Kasumi-1 (cell line): ENCODE results near the gene PIP4K2A.
"Not testable (repeated sequence)": the region's sequence is repeated elsewhere in the genome, so short reads cannot be mapped to it uniquely, and the experiment has no call there.

Source experiments
- DNase-seq, 2 experiments: peaks; one replicate each; lab custom pipeline; 2025; lab: John Stamatoyannopoulos, UW

PIP4K2A gene

GRCh38 chr10:22693860-22694259, 20.5 kb downstream of the PIP4K2A start:
- no peak for DNase-seq

GRCh38 chr10:22693371-22693784, 21.0 kb downstream of the PIP4K2A start:
- DNase-seq: no peak

- not testable (repeated sequence) for DNase-seq
Observed at GRCh38 chr10:22692119-22692518, 22.3 kb downstream of the PIP4K2A start.

- no peak for DNase-seq
Observed at GRCh38 chr10:22690614-22691431, 23.6 kb downstream of the PIP4K2A start.

- DNase-seq: no peak
Observed at GRCh38 chr10:22690158-22690557, 24.2 kb downstream of the PIP4K2A start.

GRCh38 chr10:22686347-22686746, 28.0 kb downstream of the PIP4K2A start:
- no peak for DNase-seq

GRCh38 chr10:22685926-22686325, 28.5 kb downstream of the PIP4K2A start:
- DNase-seq: no peak

- DNase-seq: no peak
Observed at GRCh38 chr10:22684699-22685098, 29.7 kb downstream of the PIP4K2A start.

GRCh38 chr10:22683140-22683389, 31.3 kb downstream of the PIP4K2A start:
- no peak for DNase-seq

GRCh38 chr10:22682237-22683139, 31.9 kb downstream of the PIP4K2A start:
- peak; percentile 47 to 63 for DNase-seq

GRCh38 chr10:22681783-22682183, 32.6 kb downstream of the PIP4K2A start:
- peak; percentile 30 to 41 for DNase-seq

- no peak for DNase-seq
Observed at GRCh38 chr10:22681301-22681700, 33.1 kb downstream of the PIP4K2A start.

- DNase-seq: peak; percentile 32 to 37
Observed at GRCh38 chr10:22679608-22680007, 34.8 kb downstream of the PIP4K2A start.

GRCh38 chr10:22677333-22677732, 37.0 kb downstream of the PIP4K2A start:
- DNase-seq: no peak

- DNase-seq: no peak
Observed at GRCh38 chr10:22676435-22676834, 37.9 kb downstream of the PIP4K2A start.

- no peak for DNase-seq
Observed at GRCh38 chr10:22674573-22674930, 39.8 kb downstream of the PIP4K2A start.

- DNase-seq: no peak
Observed at GRCh38 chr10:22673785-22674572, 40.4 kb downstream of the PIP4K2A start.

GRCh38 chr10:22673091-22673392, 41.3 kb downstream of the PIP4K2A start:
- DNase-seq: no peak

- DNase-seq: no peak
Observed at GRCh38 chr10:22672319-22673090, 41.9 kb downstream of the PIP4K2A start.

GRCh38 chr10:22670788-22671187, 43.6 kb downstream of the PIP4K2A start:
- no peak for DNase-seq

- DNase-seq: no peak
Observed at GRCh38 chr10:22669163-22669711, 45.1 kb downstream of the PIP4K2A start.

GRCh38 chr10:22667093-22667480, 47.3 kb downstream of the PIP4K2A start:
- no peak for DNase-seq
